NCI-H82 (cell line): ENCODE measurements around the gene PHRF1.
A peak's percentile ranks its signal among the peaks of the same experiment; 100 is the strongest.
"Not testable (repeated sequence)": the region's sequence is repeated elsewhere in the genome, so short reads cannot be mapped to it uniquely, and the experiment has no call there.

Source experiments
- DNase-seq: peaks from one replicate; lab custom pipeline; 2025; lab: John Stamatoyannopoulos, UW

Gene PHRF1

DNA sequence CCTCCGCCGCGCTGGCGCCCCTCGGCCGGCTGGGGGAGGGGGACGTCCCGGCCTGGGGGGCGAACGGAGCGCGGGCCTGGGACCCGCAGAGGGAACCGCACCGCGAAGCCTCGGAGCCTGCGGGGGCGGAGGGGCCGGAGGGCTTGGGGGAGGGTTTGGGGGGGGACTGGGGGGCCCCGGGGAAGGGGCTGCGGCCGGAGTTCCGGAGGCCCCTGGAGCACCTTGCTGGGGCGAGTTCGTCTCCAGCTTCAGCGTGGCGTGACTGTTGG is 51.0 kb downstream of the PHRF1 start:
- DNase-seq: no peak

DNA sequence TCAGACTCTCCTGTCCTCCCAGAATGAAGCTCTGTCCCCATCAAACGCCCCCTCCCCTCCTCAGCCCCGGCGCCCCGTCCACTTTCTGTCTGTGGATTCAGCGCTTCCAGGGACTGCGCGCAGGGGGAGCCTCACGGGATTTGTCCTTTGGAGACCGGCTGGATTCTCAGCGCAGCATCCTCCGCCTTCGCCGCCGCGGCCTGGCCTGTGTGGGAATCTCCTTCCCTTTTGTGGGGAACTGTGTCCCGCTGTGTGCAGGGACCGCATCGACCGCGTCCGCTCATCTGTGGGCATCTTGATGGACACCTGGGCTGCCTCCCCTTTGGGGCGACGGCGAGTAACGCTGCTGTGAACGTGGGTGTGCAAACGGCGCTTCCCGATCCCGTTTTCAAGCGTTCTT is 51.8 kb downstream of the PHRF1 start:
- DNase-seq: no peak

DNA sequence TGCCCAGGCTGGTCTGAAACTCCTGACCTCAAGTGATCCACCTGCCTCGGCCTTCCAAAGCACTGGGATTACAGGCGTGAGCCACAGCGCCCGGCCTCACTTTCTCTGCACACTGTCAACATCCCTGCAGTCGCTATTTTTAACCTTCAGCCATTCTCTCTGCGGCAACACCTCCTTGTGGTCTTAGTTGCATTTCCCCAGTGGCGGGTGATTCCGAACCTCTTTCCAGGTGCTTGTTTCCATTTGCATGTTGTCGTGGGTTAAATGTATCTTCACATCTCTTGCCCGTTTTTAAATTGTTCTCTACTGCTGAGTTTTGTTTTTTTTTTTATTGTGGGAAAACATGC is 52.9 kb downstream of the PHRF1 start:
- DNase-seq: no peak

DNA sequence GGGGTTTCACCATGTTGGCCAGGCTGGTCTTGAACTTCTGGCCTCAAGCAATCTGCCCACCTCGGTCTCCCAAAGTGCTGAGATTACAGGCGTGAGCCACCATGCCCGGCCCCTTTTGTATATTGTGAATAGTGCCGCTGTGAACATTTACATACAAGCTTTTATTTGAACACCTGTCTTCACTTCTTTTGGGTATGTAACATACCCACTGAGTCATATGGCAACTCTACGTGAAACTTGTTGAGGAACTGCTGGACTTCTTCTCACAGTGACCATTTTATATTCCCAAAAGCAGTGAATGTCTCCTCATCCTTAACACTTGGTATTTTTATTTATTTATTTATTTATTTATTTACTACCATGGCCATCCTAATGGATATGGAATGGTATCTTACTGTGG is 54.6 kb downstream of the PHRF1 start:
- no peak for DNase-seq

DNA sequence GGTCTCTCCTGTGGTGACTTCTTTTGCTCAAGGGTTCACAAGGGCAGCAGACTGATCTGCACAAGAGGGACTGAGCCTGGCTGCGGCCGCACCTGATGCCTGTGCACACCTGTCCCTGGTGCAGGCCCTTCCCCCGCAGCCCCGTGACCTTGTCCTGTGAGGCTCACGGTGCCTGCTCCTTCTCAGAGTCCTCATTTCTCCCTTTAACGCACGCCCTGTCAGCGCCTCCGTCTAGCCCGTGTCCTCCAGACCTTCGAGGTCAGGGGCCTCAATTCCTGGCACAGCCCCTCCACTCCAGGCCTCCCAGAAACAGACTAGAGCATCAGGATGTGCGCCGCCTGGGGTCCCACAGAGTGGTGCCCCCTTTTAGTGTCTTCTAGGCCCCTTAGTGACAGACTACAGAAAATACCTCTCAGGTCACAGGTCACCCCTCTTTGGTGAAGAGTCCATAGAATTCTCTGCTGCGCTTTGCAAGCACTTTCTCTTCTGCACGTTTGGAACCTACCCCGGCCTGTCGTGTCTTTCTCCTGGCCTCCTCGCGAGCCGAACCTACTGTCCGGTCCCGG is 59.8 kb downstream of the PHRF1 start:
- DNase-seq: no peak

DNA sequence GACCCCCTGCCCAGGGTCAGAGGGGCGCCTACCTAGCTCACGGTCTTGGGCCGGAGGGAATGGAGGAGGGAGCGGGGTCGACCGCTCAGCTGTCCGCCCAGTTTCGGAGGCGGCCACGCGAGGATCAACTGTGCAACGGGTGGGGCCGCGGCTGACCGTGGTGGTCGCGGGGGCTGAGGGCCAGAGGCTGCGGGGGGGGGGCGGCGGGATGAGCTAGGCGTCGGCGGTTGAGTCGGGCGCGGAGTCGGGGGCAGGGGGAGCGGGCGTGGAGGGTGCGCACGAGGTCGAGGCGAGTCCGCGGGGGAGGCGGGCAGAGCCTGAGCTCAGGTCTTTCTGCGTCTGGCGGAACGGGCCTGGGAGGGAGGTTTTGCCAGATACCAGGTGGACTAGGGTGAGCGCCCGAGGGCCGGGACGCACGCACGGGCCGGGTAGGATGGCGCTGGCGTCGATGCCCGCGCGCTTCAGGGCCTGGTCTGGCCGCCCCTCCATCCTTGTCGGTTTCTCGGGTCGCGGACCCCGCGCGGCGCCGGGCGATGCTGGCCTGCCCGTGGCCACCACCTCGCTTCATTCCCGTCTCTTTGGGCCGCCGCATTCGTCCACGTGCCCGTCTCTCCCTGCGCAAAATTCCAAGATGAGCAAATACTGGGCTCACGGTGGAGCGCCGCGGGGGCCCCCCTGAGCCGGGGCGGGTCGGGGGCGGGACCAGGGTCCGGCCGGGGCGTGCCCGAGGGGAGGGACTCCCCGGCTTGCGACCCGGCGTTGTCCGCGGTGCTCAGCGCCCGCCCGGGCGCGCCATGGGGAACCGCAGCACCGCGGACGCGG is 60.5 kb downstream of the PHRF1 start, which contains the start of gene DRD4:
TSS of gene DRD4 (plus strand) at position 759 of the 822 bp plus-strand sequence. CDS start at position 795, 36 bp downstream.
- DNase-seq: no peak

DNA sequence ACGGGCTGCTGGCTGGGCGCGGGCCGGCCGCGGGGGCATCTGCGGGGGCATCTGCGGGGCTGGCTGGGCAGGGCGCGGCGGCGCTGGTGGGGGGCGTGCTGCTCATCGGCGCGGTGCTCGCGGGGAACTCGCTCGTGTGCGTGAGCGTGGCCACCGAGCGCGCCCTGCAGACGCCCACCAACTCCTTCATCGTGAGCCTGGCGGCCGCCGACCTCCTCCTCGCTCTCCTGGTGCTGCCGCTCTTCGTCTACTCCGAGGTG is 61.0 kb downstream of the PHRF1 start:
- no peak for DNase-seq

DNA sequence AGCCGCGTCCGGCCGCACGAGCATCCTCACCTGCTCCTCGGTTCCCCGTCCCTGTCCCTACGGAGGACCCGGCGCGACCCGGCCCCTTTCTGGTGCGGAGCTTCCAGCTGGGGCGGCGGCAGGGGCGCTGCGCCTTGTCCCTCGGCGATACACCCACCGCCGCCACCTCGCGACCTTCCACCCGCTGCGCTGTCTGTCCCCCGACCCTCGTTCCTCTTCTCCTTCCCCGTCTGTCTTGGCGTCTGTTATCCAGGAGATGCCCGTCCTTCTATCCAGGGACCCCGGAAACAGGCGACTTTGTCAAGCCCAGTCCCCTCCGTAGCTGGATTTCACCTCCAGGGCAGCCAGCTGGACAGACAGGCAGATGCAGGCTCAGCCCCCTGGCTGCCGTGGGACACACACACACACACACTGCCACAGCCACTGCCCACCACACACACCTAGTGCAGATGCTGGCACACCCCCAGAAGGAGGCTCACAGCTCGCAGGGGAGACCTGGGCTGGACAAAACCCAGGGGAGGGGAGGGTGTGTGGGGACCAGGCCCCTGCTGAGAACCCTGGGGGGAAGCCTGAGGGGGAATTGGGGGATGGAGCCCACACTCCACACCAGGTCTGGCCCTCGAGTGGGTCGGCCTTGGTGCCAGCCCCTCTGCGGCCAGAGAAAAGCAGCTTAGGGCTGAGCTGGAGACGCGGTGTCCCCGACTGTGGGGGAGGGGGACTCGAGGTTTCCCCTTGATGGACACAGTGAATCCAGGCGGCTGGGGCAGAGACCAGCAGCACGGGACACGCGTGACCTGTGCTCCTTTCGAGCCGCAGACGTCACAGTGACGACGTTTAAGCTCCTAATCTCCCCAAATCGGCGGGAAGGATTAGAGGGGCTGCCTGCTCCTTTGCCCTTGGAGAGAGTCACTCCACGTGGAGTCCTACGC is 61.6 kb downstream of the PHRF1 start:
- DNase-seq: peak; percentile 82

DNA sequence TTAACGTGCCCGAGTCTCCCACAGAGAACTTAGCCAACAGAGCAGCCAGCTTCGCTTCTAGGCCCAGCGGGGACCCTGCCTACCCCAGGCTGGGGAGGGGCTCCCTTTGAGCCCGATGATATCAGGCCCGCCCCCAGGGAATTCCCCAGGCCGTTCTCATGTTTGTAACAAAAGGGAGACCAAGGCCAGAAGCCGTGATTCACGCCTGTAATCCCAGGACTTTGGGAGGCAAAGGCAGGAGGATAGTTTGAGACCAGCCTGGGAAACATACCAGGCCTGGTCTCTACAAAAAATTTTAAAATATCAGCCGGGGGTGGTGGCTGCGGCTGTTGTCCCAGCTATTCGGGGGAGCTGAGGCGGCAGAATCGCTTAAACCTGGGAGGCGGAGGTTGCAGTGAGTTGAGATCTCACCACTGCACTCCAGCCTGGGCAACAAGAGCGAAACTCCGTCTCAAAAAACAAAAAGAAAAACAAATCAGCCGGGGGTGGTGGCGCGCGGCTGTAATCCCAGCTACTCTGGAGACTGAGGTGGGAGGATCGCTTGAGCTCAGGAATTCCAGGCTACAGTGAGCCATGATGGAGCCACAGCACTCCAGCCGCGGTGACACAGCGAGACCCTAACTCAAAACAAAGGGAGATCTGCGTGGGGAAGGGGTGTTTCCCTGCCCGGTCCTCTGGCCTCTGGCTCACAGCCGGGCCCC is 62.5 kb downstream of the PHRF1 start:
- peak; percentile 62 for DNase-seq

DNA sequence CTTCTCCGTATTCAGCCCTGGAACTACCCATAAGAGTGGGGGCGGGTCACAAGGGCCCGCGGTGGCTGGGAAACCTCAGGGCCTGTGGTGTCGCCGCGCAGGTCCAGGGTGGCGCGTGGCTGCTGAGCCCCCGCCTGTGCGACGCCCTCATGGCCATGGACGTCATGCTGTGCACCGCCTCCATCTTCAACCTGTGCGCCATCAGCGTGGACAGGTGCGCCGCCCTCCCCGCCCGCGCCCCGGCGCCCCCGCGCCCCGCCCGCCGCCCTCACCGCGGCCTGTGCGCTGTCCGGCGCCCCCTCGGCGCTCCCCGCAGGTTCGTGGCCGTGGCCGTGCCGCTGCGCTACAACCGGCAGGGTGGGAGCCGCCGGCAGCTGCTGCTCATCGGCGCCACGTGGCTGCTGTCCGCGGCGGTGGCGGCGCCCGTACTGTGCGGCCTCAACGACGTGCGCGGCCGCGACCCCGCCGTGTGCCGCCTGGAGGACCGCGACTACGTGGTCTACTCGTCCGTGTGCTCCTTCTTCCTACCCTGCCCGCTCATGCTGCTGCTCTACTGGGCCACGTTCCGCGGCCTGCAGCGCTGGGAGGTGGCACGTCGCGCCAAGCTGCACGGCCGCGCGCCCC is 63.2 kb downstream of the PHRF1 start:
- no peak for DNase-seq

DNA sequence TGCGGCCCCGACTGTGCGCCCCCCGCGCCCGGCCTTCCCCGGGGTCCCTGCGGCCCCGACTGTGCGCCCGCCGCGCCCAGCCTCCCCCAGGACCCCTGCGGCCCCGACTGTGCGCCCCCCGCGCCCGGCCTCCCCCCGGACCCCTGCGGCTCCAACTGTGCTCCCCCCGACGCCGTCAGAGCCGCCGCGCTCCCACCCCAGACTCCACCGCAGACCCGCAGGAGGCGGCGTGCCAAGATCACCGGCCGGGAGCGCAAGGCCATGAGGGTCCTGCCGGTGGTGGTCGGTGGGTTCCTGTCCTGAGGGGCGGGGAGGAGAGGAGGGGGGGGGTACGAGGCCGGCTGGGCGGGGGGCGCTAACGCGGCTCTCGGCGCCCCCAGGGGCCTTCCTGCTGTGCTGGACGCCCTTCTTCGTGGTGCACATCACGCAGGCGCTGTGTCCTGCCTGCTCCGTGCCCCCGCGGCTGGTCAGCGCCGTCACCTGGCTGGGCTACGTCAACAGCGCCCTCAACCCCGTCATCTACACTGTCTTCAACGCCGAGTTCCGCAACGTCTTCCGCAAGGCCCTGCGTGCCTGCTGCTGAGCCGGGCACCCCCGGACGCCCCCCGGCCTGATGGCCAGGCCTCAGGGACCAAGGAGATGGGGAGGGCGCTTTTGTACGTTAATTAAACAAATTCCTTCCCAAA is 63.9 kb downstream of the PHRF1 start:
- DNase-seq: no peak

DNA sequence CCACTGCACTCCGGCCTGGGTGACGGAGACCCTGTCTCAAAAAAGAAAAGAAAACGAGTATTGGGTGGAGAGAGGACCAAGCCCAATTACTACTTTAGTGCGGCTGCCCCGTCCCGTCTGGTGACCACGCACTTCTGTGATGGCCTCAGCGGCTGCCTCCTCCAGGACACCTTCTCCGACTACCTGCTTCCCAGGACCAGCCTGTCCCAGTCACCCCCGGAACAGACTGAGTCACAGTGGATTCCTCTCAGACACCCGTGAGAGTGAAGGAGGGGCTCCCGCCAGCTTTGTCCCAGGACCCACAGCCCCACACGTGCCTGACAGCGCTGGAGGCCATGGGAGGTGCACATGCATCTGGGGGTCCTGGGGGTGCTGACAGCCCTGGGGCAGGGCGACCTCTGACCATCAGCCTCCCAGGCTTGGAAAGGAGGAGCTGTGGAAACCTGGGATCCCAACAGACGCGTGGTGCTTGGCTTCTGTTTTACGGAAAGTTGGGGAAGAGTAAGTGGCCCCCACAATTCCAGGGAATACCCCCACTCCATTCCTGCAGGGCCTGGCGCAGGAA is 65.6 kb downstream of the PHRF1 start:
- no peak for DNase-seq

DNA sequence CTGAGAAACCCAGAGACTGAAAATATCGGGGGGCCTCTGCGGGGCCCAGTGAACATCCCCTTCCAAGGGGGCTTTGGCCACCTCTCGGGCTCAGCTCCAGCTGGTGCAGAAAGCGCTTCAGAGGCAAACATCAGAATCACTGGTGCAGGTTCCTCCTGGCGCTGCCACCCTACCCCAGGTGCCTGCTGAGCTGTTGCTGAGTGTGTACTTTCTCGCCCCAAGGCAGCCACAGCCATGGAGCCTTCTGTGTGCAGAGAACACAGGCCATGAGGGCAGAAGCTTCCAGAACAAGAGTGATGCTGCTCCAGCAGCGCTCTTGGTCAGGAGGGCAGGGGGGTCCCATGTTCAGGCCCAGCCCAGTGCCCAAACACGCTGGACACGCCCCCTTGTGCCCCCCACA is 67.1 kb downstream of the PHRF1 start:
- no peak for DNase-seq

DNA sequence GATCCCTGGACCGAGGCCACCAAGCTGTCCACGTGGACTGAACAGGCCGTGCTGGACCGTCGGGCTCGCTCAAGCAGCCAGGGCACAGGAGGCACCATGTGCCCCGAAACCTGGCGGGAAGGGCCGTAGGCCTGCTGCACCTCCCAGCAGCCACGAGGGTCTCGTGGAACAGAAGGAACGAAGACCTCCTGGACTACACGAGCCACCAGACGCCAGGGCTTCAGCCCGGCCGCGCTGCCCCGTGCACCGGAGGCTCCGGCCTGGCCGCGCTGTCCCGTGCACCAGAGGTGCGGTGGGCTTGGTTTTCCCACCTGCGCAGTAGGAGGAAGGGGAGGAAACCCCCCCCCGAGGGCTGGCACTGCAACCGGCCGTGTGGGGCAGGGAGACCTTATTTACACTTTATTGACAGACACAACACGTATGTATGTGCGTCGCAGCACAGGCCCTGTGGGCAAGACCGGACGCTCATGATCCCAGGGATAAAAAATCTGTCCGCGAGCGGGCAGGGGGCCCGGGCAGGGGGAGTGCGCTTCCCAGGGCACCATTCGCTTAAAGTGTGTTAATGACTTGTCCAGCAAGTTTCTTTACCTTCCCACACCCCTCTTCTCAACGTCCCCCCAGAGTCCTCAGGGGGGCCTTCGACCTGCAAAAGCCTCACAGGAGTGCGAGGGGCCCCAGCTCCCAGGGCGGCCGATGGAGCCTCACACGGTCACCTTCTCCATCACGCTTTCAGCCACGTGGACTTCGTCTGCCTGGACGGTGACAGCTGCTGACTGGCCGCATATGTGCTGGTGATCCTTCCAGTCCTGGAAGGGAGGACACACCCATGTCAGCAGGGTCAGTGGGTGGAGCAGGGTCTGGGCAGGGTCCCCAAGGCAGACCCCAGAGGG is 67.8 kb downstream of the PHRF1 start:
- no peak for DNase-seq

DNA sequence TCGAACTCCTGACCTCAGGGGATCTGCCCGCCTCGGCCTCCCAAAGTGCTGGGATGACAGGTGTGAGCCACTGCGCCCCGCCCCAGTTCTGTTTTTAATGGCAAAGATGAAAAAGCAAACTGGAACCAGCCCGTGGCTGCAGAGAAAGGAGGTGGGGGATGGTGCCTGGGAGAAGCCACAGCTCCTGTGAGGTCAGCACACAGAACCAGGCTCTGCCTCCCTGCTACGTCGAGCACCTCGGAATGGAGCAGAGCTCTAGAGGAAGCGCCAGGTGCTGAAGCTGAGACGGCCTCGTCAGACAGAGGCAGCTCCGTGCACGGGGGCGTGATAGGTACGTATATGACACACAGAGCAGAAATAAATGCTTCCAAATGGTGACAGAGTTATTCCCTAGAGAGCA is 69.3 kb downstream of the PHRF1 start:
- no peak for DNase-seq

DNA sequence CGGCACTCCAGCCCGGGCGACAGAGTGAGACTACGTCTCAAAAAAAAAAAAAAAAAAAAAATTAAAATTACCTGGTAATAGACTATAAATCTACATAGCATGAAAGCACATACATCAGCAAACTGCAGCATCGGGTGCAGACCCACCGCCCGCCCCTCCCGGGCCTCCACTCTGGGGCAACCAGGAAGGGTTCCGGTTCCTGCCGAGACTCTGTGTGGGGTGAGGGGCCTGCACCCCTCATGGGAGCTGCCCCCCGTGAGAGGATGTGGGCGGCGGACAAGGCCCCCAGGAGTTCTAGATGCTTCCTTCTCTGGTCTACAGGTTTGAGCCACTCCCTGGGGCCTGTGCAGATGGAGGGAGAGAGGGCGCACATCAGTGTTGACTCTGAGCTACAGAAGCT is 69.9 kb downstream of the PHRF1 start:
- no peak for DNase-seq

DNA sequence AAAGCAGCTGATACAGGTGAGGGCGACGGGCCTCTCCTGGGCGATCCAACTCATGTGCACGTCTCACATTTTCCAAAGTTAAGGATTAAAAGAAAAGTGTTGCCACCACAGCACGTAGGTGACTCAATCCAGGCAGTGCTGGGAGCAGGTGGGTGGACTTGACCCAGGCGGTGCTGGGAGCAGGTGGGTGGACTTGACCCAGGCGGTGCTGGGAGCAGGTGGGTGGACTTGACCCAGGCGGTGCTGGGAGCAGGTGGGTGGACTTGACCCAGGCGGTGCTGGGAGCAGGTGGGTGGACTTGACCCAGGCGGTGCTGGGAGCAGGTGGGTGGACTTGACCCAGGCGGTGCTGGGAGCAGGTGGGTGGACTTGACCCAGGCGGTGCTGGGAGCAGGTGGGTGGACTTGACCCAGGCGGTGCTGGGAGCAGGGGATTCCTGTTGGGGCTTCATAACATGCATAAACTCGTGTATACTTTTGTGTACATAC is 71.4 kb downstream of the PHRF1 start:
- not testable (repeated sequence) for DNase-seq

DNA sequence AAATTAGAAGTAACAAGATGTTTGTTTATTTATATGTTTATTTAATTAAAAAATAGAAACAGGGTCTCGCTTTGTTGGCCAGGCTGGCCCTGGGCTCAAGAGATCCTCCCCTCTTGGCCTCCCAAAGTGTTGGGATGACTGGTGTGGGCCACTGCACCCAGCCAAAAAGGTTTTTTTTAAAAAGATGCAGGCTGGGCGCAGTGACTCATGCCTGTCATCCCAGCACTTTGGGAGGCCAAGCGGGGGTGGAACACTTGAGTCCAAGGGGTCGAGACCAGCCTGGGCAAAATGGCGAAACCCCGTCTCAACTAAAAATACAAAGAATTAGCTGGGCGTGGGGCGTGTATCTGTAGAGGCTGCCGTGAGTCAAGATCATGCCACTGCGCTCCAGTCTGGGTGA is 74.2 kb downstream of the PHRF1 start:
- no peak for DNase-seq

DNA sequence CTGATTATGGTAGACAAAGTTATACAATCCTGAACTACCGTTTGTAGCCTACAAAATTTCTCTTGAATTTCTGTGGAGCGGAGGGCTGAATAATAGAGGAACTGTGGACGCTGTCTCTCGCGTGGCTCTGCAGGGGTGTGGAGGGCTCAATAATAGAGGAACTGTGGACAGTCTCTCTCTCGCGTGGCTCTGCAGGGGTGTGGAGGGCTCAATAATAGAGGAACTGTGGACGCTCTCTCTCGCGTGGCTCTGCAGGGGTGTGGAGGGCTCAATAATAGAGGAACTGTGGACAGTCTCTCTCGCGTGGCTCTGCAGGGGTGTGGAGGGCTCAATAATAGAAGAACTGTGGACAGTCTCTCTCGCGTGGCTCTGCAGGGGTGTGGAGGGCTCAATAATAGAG is 76.9 kb downstream of the PHRF1 start:
- not testable (repeated sequence) for DNase-seq

DNA sequence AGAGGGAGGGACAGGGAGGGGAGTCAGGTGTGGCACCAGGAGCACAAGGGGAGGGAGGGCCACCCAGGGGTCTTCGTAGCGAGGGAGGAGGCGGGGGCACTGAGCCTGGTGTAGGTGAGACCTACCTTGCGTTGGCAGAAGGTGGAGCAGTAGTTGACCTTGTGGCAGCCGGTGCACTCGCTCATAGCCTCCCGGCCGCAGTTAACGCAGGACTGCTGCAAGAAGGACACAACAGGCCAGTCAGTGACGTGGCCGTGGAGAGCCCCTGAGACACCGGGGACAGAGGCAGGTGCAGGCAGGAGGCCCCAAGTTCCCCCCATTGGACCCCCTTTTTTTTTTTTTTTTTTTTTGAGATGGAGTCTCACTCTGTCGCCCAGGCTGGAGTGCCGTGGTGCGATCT is 77.6 kb downstream of the PHRF1 start:
- no peak for DNase-seq
